GM18507 (cell line): Measurements from ENCODE around the gene MAN2C1.
A peak's percentile ranks its signal among the peaks of the same experiment; 100 is the strongest.
"Not testable (repeated sequence)": the region's sequence is repeated elsewhere in the genome, so short reads cannot be mapped to it uniquely, and the experiment has no call there.

Experiments
- DNase-seq: peaks from one replicate; pipeline ENCODE4 v3.0.0; 2011; ENCODE audit warnings: low read depth; ENCODE audit not compliant: insufficient read length; ENCODE audit errors: extremely low spot score
- FAIRE-seq: peaks from 2 replicates; lab custom pipeline; 2011; peaks lifted over from hg19 to GRCh38; lab: Jason Lieb, UNC

MAN2C1 gene

DNA sequence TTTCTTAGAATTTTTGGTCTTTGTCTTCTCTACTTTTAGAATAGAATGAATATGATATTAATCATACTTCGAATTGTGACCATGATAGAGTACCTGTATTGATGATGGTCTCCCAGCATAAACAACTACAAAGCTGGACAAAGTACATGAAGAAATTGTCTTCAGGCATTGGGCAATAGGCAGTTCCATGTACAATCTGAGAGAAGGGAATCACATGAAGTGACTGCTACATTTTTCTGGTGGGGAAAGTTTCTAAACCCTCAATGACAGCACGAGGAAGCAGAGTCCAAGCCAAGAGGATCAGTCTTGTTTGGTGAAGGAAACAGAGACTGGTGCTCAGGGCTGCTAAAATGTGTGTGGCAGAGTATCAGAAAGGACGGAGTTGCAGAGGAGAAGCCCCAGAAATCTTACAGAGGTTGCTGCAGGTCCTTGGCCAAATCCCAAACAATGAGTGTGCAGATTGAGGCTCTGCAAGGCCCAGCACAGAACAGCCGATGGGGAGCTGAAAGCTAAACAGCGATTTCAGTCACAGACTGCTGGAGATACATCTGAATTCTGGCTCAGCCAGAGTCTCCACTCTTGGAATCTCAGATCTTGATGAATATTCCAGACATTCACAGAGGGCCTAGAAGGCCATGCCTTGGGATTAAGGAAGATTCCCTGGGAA, 49.0 kb downstream of the MAN2C1 start:
- DNase-seq, FAIRE-seq: not testable (repeated sequence)

DNA sequence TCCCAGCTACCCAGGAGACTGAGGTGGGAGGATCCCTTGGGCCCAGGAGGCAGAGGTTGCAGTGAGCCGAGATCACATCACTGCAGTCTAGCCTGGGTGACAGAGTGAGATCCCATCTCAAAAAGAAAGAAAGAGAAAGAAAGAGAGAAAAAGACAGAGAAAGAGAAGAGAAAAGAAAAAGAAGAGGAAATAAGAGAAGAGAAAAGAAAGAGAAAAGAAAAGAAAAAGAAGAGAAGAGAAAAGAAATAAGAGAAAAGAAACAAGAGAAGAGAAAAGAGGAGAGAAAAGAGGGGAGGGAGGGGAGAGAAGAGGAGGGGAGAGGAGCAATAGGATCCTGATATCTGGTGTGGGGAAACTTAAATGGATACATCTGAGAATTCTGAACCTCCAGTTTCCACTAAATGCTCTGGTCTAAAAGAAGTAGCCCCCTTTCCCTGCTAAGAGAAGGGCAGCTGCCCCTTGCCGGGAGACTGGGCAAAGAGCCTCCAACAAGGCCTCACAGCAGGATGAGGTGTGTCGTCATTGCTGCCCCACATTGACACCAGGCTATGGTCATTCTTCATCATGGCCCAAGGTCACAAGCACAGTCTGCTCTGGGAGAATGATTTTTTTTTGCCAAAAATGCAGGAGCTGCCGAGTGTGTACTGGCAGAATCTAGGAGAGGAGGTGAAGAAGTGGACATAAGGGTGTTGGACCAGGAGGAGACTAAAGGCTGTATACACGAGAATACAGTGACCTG, 53.7 kb downstream of the MAN2C1 start:
- no peak for FAIRE-seq
- DNase-seq, result no peak

DNA sequence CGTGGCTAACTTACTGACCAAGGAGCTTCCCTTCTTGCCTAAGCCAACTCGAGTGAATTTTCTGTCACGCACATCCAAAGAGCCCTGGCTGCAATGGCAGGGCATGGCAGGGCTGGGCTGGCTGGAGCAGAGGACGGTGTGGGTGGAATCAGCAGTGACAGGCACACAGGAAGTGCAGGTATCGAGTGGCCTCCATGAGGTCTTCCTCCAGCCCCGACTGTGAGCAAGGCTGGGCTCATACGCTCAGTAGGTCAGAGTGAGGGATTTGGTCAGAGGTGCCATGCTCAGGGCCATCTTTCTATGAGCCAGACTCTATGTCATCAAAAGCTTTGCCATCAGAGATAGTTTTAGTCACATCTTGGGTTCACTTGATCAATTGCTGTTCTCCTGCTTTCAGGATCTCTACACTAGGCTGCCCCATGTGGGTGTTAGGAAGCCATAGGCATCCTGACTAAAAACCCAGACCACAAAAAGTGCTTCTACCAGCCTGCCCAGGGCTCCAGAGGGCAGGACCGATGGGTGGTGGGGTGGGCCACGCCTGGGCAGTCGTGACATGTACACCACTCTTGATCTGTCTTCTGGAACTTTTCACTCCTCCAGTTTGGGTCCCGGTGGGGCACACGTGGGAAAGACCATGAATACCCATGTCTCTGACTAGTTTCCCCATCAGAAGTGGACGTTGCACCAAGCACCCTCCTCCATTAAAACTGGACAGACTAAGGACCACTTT, 55.1 kb downstream of the MAN2C1 start:
- no peak for FAIRE-seq
- DNase-seq, result no peak

DNA sequence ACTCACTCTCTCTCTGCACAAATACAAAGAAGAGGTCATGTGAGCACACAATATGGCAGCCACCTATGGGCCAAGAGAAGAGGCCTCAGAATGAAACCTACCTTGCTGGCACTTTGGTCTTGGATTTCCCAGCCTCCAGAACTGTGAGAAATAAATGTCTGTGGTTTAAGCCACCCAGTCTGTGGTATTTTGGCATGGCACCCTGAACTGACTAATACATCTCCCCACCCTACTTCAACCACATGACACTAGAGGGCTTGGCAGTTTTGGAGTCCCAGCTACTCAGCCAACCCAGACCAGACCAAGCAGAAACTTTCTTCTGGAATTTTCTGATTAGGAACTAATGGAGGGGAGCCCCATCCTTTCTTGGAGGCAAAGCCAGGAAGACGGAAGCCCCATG, 55.9 kb downstream of the MAN2C1 start:
- DNase-seq, FAIRE-seq: not testable (repeated sequence)

DNA sequence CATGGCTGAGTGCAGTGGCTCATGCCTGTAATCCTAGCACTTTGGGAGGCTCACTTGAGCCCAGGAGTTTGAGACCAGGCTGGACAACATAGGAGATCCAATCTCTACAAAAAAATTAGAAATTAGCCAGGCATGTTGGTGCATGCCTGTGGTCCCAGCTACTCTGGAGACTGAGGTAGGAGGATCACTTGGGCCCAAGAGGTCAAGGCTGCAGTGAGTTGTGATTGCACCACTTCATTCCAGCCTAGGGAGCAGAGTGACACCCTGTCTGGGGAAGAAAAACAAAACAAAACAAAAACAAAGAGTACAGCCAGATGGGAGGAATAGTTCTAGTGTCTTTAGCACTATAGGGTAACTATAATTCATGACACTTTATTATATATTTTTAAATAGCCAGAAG, 58.7 kb downstream of the MAN2C1 start:
- DNase-seq, result no peak
- no peak for FAIRE-seq

DNA sequence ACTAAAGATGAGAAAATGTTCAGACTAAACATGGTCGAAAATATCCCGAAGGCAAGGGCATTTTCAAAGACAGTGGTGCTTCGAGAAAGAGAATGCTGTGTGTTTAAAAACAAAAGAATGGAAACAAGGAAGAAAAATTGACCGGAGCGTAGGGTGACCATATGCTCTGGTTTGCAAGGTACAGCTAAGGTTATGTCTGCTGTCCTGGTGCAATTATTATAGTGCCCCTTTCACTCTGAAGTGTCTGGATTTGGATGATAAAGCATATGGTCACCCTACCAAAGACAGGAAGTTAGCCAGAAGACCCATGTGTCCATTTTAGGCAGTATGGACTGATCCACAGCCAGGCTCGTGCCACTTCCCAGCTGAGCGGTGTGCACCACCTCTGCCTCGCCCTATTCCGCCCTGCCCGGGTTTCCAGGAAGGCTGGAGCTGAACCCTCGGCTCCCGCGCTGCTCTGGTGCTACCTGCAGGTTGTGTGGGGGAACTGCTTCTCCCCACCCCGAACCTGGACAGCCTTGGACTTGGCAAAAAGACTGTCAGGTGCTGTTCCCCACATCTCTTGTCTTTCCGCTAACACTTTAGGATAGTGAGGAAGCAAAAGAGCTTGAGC, 60.5 kb downstream of the MAN2C1 start:
- DNase-seq (peak; percentile 18), FAIRE-seq (no peak)

DNA sequence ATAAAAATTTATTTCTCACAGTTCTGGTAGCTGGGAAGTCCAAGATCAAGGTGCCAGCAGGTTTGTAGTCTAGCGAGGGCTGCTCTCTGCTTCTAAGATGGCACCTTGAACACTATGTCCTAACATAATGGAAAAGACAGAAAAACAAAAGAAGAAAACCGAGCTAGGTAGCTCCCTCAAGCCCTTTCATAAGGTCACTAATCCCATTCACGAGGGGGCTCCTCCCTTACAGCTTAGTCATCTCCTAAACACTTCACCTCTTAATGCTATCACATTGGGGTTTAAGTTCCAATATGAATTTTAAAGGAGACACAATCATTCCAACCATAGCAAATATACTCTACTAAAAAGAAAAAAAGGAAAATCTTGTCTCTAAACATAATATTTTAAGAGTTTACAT, 62.2 kb downstream of the MAN2C1 start:
- DNase-seq, result no peak

More for the DNA sequence above, 62.2 kb downstream of the MAN2C1 start:
- FAIRE-seq, result no peak
